UCSD-AML1 (cell line): ENCODE results near the gene GPR33.
"Not testable (repeated sequence)": the region's sequence is repeated elsewhere in the genome, so short reads cannot be mapped to it uniquely, and the experiment has no call there.

Experiments
- DNase-seq: peaks from one replicate; lab custom pipeline; 2025; ENCODE audit not compliant: unreplicated experiment; lab: John Stamatoyannopoulos, UW

The GPR33 gene

GRCh38 chr14:31461545-31461944, 26.3 kb downstream of the GPR33 start:
- DNase-seq = no peak

- DNase-seq = no peak
These were observed 29.9 kb downstream of the GPR33 start for GRCh38 chr14:31457665-31458659.

GRCh38 chr14:31456841-31457664, 30.8 kb downstream of the GPR33 start, which contains the start of gene DTD2:
Gene DTD2 (minus strand): TSS chr14:31457506. CDS start chr14:31457393, 113 bp downstream.
- DNase-seq = peak; percentile 96

GRCh38 chr14:31449971-31450610, 37.7 kb downstream of the GPR33 start:
- DNase-seq = no peak

GRCh38 chr14:31449136-31449535, 38.7 kb downstream of the GPR33 start:
- no peak for DNase-seq

GRCh38 chr14:31445703-31446102, 42.1 kb downstream of the GPR33 start:
- DNase-seq = no peak

- DNase-seq = no peak
These were observed 45.6 kb downstream of the GPR33 start for GRCh38 chr14:31442284-31442683.

- DNase-seq = no peak
These were observed 46.3 kb downstream of the GPR33 start for GRCh38 chr14:31441273-31442111.

GRCh38 chr14:31440280-31440679, 47.6 kb downstream of the GPR33 start:
- DNase-seq = no peak

- DNase-seq = no peak
These were observed 48.3 kb downstream of the GPR33 start for GRCh38 chr14:31439561-31439960.

- DNase-seq = not testable (repeated sequence)
These were observed 50.7 kb downstream of the GPR33 start for GRCh38 chr14:31437045-31437691.

GRCh38 chr14:31435276-31435675, 52.6 kb downstream of the GPR33 start:
- DNase-seq = no peak
